Measurements from ENCODE around the gene EFHC1.

EFHC1 gene

GRCh38 chr6:52375780-52376556 is 44.2 kb upstream of the EFHC1 start:
- Histone ChIP-seq H2BK120ac (ENCODE audit: low read depth, low read length) (no peak overlapping the region), H3K36me3 (replicated peaks in 1 of 2; ENCODE audit: control insufficient read depth in 2 of 2, insufficient read depth in 2 of 2, low read length in 2 of 2) (peaks cover 0 to 6% of the 10 kb centered on the region in 2 donors), H3K27me3 (ENCODE audit: control insufficient read depth in 3 of 3, insufficient read depth in 3 of 3, low read depth in 1 of 3, low read length in 3 of 3) (no peaks in the 10 kb centered on the region), H4K91ac (ENCODE audit: low read depth, low read length, poor library complexity) (no peak overlapping the region), H3K23ac (ENCODE audit: low read depth, low read length, poor library complexity) (no peak overlapping the region), H3K4ac (ENCODE audit: low read length) (no peak overlapping the region), H3K79me1 (ENCODE audit: low read depth, low read length) (no peaks in the 10 kb centered on the region), H3K14ac (ENCODE audit: low read length) (no peak overlapping the region), H2AFZ (ENCODE audit: low read length) (no peak overlapping the region), H3K9ac (ENCODE audit: low read depth, low read length, poor library complexity) (no peak overlapping the region), H2AK5ac (ENCODE audit: low read depth, low read length) (no peak overlapping the region), H4K8ac (ENCODE audit: low read depth, low read length) (no peak overlapping the region), H2BK5ac (ENCODE audit: low read length) (no peak overlapping the region), H2BK12ac (ENCODE audit: low read length) (no peak overlapping the region), H3K18ac (ENCODE audit: low read length) (no peak overlapping the region), H3K4me3 (ENCODE audit: low read length in 2 of 2) (no peak overlapping the region), H3K9me3 (replicated peaks in 1 of 2; ENCODE audit: control insufficient read depth in 2 of 2, insufficient read depth in 1 of 2, low read depth in 1 of 2, low read length in 2 of 2) (peaks cover 2 to 8% of the 10 kb centered on the region in 2 donors), H3K4me2 (ENCODE audit: insufficient read depth, low read length, poor library complexity, severe bottlenecking) (no peak overlapping the region), H2BK15ac (ENCODE audit: low read length) (no peak overlapping the region), H3K27ac (replicated peaks; ENCODE audit: low read length) (no peak overlapping the region), H3K4me1 (ENCODE audit: control insufficient read depth in 2 of 2, insufficient read depth in 1 of 2, low read depth in 1 of 2, low read length in 2 of 2) (peaks cover 0 to 7% of the 10 kb centered on the region in 2 donors)
- no CpG with 5 or more reads among the region's 2 CpGs for WGBS, 2 donors (ENCODE audit: extremely low coverage in 2 of 2, insufficient read length in 2 of 2, insufficient replicate concordance in 1 of 2)
- DNase-seq (ENCODE audit: low spot score), result no peak

DNA sequence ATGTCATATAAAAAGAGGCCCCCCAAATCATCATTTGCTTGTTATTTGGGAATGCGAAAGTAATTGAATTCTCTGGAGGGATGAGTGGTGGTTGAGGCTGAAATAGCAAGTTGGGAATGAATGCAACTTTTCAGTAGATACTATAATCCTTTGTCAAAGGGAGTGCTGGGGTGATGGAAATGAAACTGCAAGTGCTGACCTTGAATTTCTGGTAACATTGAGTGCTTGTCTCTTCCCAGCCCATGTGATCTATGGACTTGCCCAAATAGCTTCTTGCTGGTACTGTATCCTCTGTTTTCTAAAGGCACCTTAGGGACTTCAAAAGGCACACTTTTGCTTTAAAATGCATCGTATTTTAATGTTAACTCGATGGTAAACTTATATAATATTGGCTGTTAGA is 43.4 kb upstream of the EFHC1 start:
- Histone ChIP-seq H3K4me2 (ENCODE audit: insufficient read depth, low read length, poor library complexity, severe bottlenecking) (no peak overlapping the region), H2BK120ac (ENCODE audit: low read depth, low read length) (no peak overlapping the region), H3K23ac (ENCODE audit: low read depth, low read length, poor library complexity) (no peak overlapping the region), H2BK5ac (ENCODE audit: low read length) (no peak overlapping the region), H4K91ac (ENCODE audit: low read depth, low read length, poor library complexity) (no peak overlapping the region), H3K4me3 (ENCODE audit: low read length in 2 of 2) (no peak overlapping the region), H3K14ac (ENCODE audit: low read length) (no peak overlapping the region), H4K8ac (ENCODE audit: low read depth, low read length) (no peak overlapping the region), H3K4ac (ENCODE audit: low read length) (no peak overlapping the region), H2AK5ac (ENCODE audit: low read depth, low read length) (no peak overlapping the region), H2BK15ac (ENCODE audit: low read length) (no peak overlapping the region), H3K9me3 (replicated peaks in 1 of 2; ENCODE audit: control insufficient read depth in 2 of 2, insufficient read depth in 1 of 2, low read depth in 1 of 2, low read length in 2 of 2) (peaks cover 2 to 8% of the 10 kb centered on the region in 2 donors), H3K36me3 (replicated peaks in 1 of 2; ENCODE audit: control insufficient read depth in 2 of 2, insufficient read depth in 2 of 2, low read length in 2 of 2) (peaks cover 0 to 6% of the 10 kb centered on the region in 2 donors), H3K79me1 (ENCODE audit: low read depth, low read length) (no peaks in the 10 kb centered on the region), H3K27me3 (ENCODE audit: control insufficient read depth in 3 of 3, insufficient read depth in 3 of 3, low read depth in 1 of 3, low read length in 3 of 3) (no peaks in the 10 kb centered on the region), H2BK12ac (ENCODE audit: low read length) (no peak overlapping the region), H3K27ac (replicated peaks; ENCODE audit: low read length) (no peak overlapping the region), H2AFZ (ENCODE audit: low read length) (no peak overlapping the region), H3K4me1 (ENCODE audit: control insufficient read depth in 2 of 2, insufficient read depth in 1 of 2, low read depth in 1 of 2, low read length in 2 of 2) (peaks cover 0 to 7% of the 10 kb centered on the region in 2 donors), H3K18ac (ENCODE audit: low read length) (no peak overlapping the region), H3K9ac (ENCODE audit: low read depth, low read length, poor library complexity) (no peak overlapping the region)
- WGBS, 2 donors (ENCODE audit: extremely low coverage in 2 of 2, insufficient read length in 2 of 2, insufficient replicate concordance in 1 of 2), result no CpG with 5 or more reads among the region's 3 CpGs
- no peak for DNase-seq (ENCODE audit: low spot score)

- H3K4me1 ChIP-seq (ENCODE audit: control insufficient read depth in 2 of 2, insufficient read depth in 1 of 2, low read depth in 1 of 2, low read length in 2 of 2), result peaks cover 0 to 5% of the 10 kb centered on the region in 2 donors
- H3K36me3 ChIP-seq (replicated peaks in 1 of 2; ENCODE audit: control insufficient read depth in 2 of 2, insufficient read depth in 2 of 2, low read length in 2 of 2), result peaks cover 0 to 6% of the 10 kb centered on the region in 2 donors
These were observed 42.5 kb upstream of the EFHC1 start for GRCh38 chr6:52377538-52378221.

GRCh38 chr6:52381249-52381648 is 38.9 kb upstream of the EFHC1 start:
- Histone ChIP-seq H3K27ac (replicated peaks; ENCODE audit: low read length) (no peak overlapping the region), H2BK120ac (ENCODE audit: low read depth, low read length) (no peak overlapping the region), H3K79me1 (ENCODE audit: low read depth, low read length) (no peaks in the 10 kb centered on the region), H2BK5ac (ENCODE audit: low read length) (no peak overlapping the region), H2AK5ac (ENCODE audit: low read depth, low read length) (no peak overlapping the region), H3K4me3 (ENCODE audit: low read length in 2 of 2) (no peak overlapping the region), H3K23ac (ENCODE audit: low read depth, low read length, poor library complexity) (no peak overlapping the region), H3K4me1 (ENCODE audit: control insufficient read depth in 2 of 2, insufficient read depth in 1 of 2, low read depth in 1 of 2, low read length in 2 of 2) (no peaks in the 10 kb centered on the region), H4K91ac (ENCODE audit: low read depth, low read length, poor library complexity) (no peak overlapping the region), H3K36me3 (replicated peaks in 1 of 2; ENCODE audit: control insufficient read depth in 2 of 2, insufficient read depth in 2 of 2, low read length in 2 of 2) (no peaks in the 10 kb centered on the region), H3K9me3 (replicated peaks in 1 of 2; ENCODE audit: control insufficient read depth in 2 of 2, insufficient read depth in 1 of 2, low read depth in 1 of 2, low read length in 2 of 2) (peaks cover 0 to 2% of the 10 kb centered on the region in 2 donors), H2BK12ac (ENCODE audit: low read length) (no peak overlapping the region), H3K14ac (ENCODE audit: low read length) (no peak overlapping the region), H3K4ac (ENCODE audit: low read length) (no peak overlapping the region), H3K18ac (ENCODE audit: low read length) (no peak overlapping the region), H3K27me3 (ENCODE audit: control insufficient read depth in 3 of 3, insufficient read depth in 3 of 3, low read depth in 1 of 3, low read length in 3 of 3) (no peaks in the 10 kb centered on the region), H2AFZ (ENCODE audit: low read length) (no peak overlapping the region), H2BK15ac (ENCODE audit: low read length) (no peak overlapping the region), H4K8ac (ENCODE audit: low read depth, low read length) (no peak overlapping the region), H3K4me2 (ENCODE audit: insufficient read depth, low read length, poor library complexity, severe bottlenecking) (no peak overlapping the region), H3K9ac (ENCODE audit: low read depth, low read length, poor library complexity) (no peak overlapping the region)
- no peak for DNase-seq (ENCODE audit: low spot score)
- no CpG with 5 or more reads among the region's 4 CpGs for WGBS, 2 donors (ENCODE audit: extremely low coverage in 2 of 2, insufficient read length in 2 of 2, insufficient replicate concordance in 1 of 2)

More at GRCh38 chr6:52377538-52378221, 42.5 kb upstream of the EFHC1 start:
- Histone ChIP-seq H3K9me3 (replicated peaks in 1 of 2; ENCODE audit: control insufficient read depth in 2 of 2, insufficient read depth in 1 of 2, low read depth in 1 of 2, low read length in 2 of 2) (peaks cover 2 to 8% of the 10 kb centered on the region in 2 donors), H3K4me2 (ENCODE audit: insufficient read depth, low read length, poor library complexity, severe bottlenecking) (no peak overlapping the region), H2BK15ac (ENCODE audit: low read length) (no peak overlapping the region), H3K4ac (ENCODE audit: low read length) (no peak overlapping the region), H3K23ac (ENCODE audit: low read depth, low read length, poor library complexity) (no peak overlapping the region), H4K91ac (ENCODE audit: low read depth, low read length, poor library complexity) (no peak overlapping the region), H2BK120ac (ENCODE audit: low read depth, low read length) (no peak overlapping the region), H2AFZ (ENCODE audit: low read length) (no peak overlapping the region), H2BK12ac (ENCODE audit: low read length) (no peak overlapping the region), H3K27me3 (ENCODE audit: control insufficient read depth in 3 of 3, insufficient read depth in 3 of 3, low read depth in 1 of 3, low read length in 3 of 3) (no peaks in the 10 kb centered on the region), H4K8ac (ENCODE audit: low read depth, low read length) (no peak overlapping the region), H3K27ac (replicated peaks; ENCODE audit: low read length) (no peak overlapping the region), H3K9ac (ENCODE audit: low read depth, low read length, poor library complexity) (no peak overlapping the region), H3K4me3 (ENCODE audit: low read length in 2 of 2) (no peak overlapping the region), H3K14ac (ENCODE audit: low read length) (no peak overlapping the region), H2BK5ac (ENCODE audit: low read length) (no peak overlapping the region), H2AK5ac (ENCODE audit: low read depth, low read length) (no peak overlapping the region), H3K79me1 (ENCODE audit: low read depth, low read length) (no peaks in the 10 kb centered on the region), H3K18ac (ENCODE audit: low read length) (no peak overlapping the region)
- no peak for DNase-seq (ENCODE audit: low spot score)
- WGBS, 2 donors (ENCODE audit: extremely low coverage in 2 of 2, insufficient read length in 2 of 2, insufficient replicate concordance in 1 of 2), result no CpG with 5 or more reads among the region's 3 CpGs
